Inflammatory macrophage treated with lipopolysaccharide for 1 hour (primary cell): ENCODE results near the gene ADGRD1.

ENCODE experiments used
- DNase-seq, 2 donors: peaks; one replicate each; pipeline ENCODE4 v3.0.0-alpha.2; 2020 to 2022

ADGRD1 gene

DNA sequence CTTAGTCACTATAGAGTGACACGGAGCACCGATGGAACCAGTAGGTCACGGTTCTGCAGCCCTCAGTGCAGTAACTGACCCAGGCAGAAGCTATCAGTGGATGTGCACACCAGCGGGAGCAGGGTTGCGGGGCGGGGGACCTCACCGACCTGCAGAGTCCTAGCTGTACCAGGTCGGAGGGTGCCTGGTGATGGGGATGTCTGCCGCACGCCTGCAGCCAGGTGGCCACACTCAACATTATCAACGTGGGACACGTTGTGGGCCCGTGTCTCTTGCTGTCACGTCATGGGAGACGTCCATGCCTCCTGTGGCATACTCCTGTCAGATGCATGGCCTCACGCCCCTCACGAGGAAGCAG lies 55.2 kb downstream of the ADGRD1 start:
- no peak for DNase-seq

DNA sequence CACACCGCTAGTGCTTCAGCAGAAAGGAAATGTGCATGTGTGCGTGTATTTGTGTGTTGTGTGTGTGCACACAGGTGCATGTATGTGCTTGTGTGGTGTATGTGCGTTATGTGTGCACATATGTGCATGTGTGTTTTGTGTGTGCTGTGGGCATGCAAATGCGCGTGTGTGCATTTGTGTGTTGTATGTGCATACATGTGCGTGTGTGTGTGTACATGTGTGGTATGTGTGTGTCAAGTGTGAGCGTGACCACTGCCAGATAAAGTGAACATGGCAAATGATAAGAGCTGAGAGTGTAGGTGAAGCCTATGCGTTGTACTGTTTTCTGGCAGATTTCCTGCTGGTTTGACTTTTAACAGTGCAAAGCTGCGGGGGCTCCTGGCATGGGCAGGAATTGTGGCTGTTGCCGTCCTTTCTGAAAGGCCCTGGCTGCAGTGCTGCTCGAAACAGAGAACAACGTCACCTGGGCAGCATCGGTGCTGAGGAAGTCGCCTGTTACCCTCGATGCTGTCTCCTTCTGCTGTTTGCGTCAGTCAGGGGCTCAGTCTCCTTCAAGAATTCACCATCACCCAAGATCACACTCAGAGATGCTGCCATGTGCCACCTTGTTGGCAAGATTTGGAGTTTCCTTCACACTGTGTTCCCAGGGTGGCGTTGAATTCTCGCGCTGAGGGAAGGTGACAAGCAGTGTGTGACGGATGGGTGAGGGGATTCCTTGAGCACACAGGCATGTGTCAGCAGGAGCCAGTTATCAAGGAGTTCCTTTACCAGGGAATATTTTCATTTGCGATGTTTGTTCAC lies 56.1 kb downstream of the ADGRD1 start:
- no peak for DNase-seq

DNA sequence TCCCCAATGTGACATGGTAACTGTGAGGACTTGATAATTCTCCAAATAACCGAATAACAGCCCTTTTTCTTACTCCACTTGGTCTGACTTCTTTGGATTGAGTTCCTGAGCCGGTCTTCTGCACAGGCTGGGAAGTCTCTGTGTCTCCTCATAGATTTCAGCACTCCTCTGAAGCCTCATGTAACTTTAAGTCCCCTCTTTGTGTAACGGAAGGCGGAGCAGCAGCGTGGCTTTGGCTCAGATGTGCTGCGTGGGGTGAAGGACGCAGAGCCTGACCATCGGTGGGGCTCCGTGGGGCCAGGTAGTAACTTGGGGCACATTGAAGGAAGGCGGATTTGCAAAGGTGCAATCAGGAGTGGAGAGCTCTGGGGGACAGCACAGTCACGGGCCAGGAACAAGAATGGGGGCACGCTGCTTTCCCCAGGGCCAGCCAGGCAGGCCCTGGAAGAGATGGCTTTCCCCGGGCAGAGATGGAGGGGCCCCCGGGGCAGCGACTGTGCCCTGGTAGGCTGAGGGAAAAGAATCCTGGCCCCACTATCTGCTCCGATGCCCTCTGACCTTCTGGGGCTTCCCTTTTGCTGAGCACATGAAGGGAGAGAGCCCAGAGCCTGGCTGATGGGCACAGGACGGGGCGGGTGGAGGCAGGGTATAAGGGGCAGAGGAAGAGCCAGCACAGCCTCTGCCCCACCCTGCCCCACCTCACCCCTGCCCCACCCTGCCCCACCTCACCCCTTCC lies 56.9 kb downstream of the ADGRD1 start:
- no peak for DNase-seq

DNA sequence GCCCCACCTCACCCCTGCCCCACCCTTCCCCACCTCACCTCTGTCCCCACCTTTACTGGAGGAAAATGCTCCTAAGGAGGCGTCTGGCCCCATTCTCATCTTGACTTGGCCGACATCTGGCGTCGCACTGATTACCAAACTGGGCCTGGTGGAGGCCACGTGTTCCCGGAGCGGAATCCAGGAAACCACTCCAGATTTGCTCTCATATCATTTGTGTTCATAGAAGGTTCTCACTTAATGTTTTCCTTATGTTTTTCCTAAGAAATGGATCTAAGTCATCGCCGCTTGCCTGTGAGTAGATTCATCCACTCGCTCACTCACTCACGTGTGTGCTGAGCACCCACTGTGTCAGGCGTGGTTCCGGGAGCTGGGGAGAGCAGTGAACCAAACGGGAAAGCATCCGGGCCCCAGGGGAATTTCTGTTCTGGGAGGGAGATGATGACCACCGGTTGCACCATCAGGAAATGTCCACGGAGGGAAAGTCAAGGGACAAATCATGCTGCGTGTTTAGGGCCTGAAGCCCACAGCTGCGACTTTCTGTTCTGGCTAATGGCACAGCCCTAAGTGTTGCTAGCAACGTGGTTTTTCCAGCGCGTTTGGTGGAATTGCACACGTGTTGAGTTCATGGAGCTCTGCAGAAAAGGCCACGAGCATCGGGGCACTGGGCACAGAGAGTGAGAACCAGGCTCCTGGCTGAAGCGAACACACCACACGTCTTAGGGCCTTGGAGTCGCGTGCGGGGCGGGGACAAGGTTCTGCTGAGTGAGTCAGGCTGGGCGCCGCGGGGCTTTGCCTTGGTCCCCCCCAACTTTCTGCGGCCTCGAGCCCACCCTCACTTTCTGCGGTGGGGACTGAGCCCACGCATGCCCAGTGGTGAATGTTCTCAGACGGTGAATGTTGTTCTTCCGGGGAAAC lies 57.7 kb downstream of the ADGRD1 start:
- no peak for DNase-seq

GRCh38 chr12:131012279-131013069 lies 58.8 kb downstream of the ADGRD1 start:
- no peak for DNase-seq

DNA sequence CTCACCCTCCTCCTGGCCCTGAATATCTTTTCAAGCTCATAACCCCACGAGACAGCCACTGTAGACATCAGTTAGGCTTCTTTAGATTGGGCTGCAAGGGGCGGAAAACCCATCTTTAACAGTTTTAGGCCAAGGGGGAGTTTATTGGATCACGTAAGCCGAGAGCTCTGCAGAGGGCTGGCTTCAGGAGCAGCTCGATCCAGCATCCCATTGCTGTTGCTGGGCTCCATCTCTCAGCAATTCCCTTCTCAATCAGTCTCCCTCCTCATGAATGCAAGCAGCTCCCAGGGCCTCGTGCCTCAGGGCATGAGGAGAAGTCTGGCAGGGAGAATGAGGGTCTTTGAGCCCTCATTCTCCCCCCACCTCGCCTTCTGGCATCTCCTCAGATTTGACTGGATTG lies 59.4 kb downstream of the ADGRD1 start:
- no peak for DNase-seq

GRCh38 chr12:131014343-131014742 lies 60.6 kb downstream of the ADGRD1 start:
- DNase-seq: no peak

- DNase-seq: no peak
Observed at GRCh38 chr12:131015581-131016337, 62.1 kb downstream of the ADGRD1 start.

- DNase-seq: no peak
Observed at GRCh38 chr12:131017477-131017991, 63.8 kb downstream of the ADGRD1 start.

- no peak for DNase-seq
Observed at GRCh38 chr12:131018019-131018620, 64.4 kb downstream of the ADGRD1 start.

DNA sequence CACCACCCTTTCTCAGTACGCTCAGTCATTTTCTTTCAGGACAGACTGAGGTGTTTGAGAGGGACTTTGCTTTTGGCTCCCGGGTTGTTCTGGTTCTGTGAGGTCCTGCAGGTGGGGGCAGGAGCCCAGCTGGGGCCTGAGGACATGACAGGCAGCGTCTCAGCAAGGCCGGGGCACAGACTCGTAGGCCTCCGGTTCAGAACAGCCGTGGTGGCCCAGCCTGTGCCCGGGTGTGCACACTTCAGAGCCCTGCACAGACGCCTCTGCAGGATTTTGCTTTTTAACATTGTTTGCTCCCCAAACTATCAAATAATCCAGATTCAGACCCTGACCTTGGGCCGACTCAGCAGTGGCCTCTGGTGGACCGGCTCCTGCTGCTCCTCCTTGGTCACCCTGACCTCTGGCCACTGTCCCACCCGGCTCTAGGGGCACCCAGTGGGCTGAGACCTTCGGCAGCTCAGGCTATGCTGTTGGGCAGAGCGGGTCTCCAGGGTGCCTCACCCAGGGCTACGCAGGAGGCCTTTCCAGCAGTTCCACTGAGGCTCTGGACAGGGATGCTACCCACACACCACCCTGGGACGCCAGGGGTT lies 65.2 kb downstream of the ADGRD1 start:
- no peak for DNase-seq

DNA sequence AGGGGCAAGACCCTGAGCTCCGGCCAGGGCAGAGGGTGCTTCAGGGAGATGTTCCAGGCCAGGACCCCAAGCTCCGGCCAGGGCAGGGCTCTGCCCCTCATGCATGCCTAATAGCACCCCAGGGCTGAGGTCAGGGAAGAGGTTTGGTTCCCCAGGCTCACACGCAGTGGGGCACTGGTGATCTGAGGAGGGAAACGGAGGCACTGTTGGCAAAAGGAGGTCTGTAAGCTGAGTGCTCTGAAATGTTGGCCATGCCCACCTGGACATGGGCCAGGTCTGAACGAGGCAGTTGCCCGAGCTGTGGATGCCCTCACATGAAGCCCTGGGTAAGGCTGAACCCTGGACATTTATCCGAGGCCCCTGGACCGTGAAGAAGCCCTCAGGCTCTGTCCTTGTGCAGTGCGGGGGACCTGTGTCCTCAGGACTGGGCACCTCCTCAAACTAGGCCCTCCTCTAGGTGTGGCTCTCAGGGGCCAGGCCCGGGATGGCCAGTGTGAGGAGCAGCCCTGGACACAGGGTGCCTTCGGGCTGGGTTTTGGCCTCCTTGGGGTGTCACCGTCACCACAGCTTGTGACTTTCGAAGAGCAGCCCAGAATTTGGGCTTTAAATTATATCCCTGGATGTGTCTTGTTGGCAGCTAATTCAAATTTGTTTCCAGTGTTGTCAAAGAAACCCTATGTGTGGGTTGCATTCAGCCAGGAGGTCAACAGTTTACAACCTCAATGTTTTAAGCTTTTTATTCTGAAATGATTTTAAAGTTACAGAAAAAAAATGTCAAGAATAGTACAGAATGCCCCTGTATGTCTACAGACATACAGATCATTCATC lies 66.8 kb downstream of the ADGRD1 start:
- no peak for DNase-seq

GRCh38 chr12:131021154-131021541 lies 67.4 kb downstream of the ADGRD1 start:
- DNase-seq: no peak

DNA sequence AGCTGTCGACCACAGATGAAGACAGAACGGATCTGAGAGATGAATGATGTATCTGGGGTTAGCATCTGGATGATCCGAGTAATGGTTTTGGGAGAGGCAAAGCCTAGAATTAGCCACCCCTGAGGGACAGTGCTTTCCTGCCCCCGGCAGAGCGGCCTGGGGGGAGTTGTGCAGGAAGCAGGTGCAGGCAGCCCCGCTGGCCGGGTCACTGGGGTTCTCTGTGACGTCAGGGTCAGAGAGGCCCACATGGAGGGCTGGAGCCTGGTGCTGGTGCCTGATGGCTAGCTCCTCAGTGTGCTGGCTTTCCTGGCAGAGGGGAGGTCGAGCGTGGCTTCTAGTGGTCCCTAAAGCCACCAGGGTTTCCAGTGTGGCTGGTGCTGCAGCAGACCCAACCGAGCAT lies 70.3 kb downstream of the ADGRD1 start:
- DNase-seq: no peak

DNA sequence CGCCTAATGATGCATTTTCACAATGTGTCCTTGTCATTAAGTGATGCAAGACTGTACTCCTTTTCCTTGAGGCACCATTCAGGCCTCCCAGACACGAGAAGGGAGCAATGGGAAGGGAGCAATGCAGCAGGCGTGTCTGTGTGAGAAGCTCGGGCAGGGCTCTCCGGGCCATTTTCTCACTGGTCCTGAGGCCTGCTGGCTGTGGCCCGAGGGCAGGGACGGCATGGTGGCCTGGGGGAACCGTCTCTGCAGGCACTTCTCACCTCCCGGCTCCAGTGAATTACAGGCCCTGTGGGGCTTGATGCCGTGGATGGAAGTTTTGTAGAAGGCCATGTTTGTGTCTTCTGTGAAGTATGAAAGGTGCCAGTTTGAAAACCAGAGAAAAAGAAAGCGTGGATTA lies 71.0 kb downstream of the ADGRD1 start:
- DNase-seq: no peak

DNA sequence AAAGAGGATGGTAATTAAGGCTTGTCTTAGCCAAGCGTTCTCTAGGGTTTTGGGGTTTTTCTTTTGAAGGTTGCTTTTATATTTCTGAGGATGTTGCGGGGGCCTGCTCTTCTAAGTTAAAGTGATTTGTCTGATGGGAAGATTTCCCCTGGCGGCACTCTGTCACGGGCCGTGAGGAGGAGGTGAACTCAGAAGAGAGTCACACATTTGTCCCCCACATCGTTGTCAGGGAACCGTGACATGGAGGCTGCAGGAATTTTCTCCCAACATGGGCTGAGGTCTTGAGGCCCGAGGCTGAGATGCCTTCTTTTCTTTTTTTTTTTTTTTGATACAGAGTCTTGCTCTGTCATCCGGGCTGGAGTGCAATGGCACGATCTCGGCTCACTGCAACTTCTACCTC lies 71.5 kb downstream of the ADGRD1 start:
- no peak for DNase-seq

DNA sequence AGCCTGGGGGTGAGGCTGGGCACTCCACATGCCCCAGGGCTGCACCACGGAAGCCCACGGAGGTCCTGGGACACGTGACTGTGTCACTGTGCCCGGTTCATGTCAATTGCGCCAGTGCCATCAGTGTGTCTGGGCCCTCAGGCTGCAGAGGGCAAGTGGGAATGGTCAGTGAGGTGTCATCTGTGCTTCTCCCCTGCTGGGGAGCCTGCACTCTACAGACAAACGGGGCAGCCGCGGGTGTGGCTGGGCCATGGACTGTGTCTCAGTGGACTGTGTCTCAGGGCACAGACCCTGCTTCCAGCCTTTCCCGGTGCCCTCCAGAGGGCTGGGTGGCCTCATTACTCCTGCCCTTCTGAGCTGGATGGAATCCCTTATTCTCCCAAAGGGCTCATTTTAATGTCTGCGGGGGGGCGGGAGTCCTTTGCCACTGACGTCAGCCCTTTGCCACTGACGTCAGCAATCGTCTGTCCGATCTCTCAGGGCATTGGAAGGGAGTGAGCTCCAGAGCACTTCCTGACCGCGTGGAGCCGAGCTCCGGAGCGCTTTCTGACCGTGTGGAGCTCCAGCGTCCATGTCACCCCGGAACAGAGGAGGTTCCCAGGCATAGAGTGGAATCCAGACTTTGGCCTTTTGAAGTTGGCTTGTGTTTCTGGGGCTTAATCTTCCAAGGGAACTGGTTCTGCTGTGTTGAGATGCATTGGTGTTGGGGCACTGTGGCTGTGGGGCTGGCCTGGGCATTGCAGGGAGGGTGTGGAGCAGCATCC lies 72.4 kb downstream of the ADGRD1 start:
- DNase-seq: no peak

DNA sequence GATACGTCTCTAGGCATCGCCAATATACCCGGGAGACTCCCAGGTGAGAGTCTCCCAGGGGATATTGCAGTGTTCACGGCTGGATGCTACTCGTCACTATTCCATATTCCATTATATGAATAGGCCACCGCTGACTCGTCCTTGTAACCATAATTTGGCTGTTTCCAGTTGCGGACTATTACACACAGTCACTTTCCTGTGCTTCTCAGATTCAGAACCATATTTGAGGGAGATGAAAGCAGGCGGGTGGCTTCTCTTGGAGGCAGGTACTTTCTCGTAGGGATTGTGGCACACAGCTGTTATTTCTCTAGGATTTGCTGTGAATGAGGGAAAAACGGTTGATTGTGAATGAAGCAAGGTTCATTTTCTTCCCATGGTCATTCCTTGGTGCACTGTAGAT lies 73.0 kb downstream of the ADGRD1 start:
- no peak for DNase-seq

DNA sequence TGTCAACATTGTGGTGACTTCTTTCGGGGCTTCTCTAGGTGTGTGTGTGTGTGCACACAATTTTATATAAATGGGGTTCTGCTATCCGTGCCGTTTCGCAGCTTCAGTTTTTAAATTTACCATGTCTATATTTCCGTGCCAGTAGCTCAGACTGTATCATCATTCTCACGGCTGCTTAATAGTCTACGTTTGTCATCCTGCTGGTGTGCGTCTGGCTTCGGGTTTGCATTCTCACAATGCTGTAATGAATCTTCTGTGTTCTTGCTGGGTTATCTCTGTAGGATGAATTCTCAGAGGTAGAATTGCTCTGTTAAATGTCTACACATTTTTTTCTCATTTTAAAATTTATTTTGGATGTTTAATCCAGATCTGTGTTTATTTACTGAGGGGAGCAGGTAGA lies 73.6 kb downstream of the ADGRD1 start:
- no peak for DNase-seq
